Measurements from ENCODE around the gene SLC5A8.
"Not testable (repeated sequence)": the region's sequence is repeated elsewhere in the genome, so short reads cannot be mapped to it uniquely, and the experiment has no call there.

Gene SLC5A8

DNA sequence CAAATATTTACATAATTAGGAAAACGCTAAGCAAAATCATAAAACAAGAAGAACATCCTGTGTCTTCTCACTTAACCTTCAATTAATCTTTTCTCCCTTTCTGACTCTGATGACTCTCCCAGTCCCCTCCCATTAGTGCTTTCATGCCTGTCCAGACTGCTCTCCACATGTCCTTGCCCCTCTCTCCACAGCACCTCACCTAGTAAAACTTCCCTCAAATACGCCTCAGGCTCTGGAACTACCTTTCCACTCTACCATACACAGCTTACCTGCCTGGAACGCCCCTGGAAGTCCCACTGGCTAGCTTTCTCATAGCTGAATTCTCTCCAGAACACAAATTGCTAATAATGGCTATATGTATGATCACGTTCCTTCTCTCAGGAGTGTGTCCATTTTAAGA lies 44.7 kb downstream of the SLC5A8 start:
- Histone ChIP-seq H3K4me3 (IDR thresholded peaks at IDR 0.05; ENCODE audit: insufficient read depth, low read depth, low read length) (no peak overlapping the region), H3K4me2 (no peak overlapping the region), H3K9ac (no peak overlapping the region), H2AFZ (ENCODE audit: low read depth) (no peak overlapping the region), H3K27ac (no peak overlapping the region), H3K36me3 (ENCODE audit: insufficient read depth) (no peaks in the 10 kb centered on the region), H3K79me2 (ENCODE audit: insufficient read depth, low read depth) (no peaks in the 10 kb centered on the region), H3K27me3 (ENCODE audit: insufficient read depth, low read depth) (no peaks in the 10 kb centered on the region), H3K4me1 (ENCODE audit: low read depth, poor library complexity, severe bottlenecking) (no peaks in the 10 kb centered on the region), H4K20me1 (ENCODE audit: insufficient read depth) (no peaks in the 10 kb centered on the region)
- TF ChIP-seq, protein P1, sequence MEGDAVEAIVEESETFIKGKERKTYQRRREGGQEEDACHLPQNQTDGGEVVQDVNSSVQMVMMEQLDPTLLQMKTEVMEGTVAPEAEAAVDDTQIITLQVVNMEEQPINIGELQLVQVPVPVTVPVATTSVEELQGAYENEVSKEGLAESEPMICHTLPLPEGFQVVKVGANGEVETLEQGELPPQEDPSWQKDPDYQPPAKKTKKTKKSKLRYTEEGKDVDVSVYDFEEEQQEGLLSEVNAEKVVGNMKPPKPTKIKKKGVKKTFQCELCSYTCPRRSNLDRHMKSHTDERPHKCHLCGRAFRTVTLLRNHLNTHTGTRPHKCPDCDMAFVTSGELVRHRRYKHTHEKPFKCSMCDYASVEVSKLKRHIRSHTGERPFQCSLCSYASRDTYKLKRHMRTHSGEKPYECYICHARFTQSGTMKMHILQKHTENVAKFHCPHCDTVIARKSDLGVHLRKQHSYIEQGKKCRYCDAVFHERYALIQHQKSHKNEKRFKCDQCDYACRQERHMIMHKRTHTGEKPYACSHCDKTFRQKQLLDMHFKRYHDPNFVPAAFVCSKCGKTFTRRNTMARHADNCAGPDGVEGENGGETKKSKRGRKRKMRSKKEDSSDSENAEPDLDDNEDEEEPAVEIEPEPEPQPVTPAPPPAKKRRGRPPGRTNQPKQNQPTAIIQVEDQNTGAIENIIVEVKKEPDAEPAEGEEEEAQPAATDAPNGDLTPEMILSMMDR (conservative IDR thresholded peaks at IDR 0.05; ENCODE audit: low read depth, low read length): no peak

GRCh38 chr12:101145777-101146431 lies 64.1 kb downstream of the SLC5A8 start:
- not testable (repeated sequence) for H3K9ac ChIP-seq; H3K4me2 ChIP-seq; H3K4me1 ChIP-seq (ENCODE audit: low read depth, poor library complexity, severe bottlenecking); H3K27ac ChIP-seq; H4K20me1 ChIP-seq (ENCODE audit: insufficient read depth); H3K36me3 ChIP-seq (ENCODE audit: insufficient read depth); H3K4me3 ChIP-seq (IDR thresholded peaks at IDR 0.05; ENCODE audit: insufficient read depth, low read depth, low read length); H3K27me3 ChIP-seq (ENCODE audit: insufficient read depth, low read depth); H2AFZ ChIP-seq (ENCODE audit: low read depth); H3K79me2 ChIP-seq (ENCODE audit: insufficient read depth, low read depth)

- Histone ChIP-seq H3K36me3 (ENCODE audit: insufficient read depth) (no peaks in the 10 kb centered on the region), H3K4me1 (ENCODE audit: low read depth, poor library complexity, severe bottlenecking) (no peaks in the 10 kb centered on the region), H4K20me1 (ENCODE audit: insufficient read depth) (no peaks in the 10 kb centered on the region), H3K4me3 (IDR thresholded peaks at IDR 0.05; ENCODE audit: insufficient read depth, low read depth, low read length) (no peak overlapping the region), H3K79me2 (ENCODE audit: insufficient read depth, low read depth) (no peaks in the 10 kb centered on the region), H2AFZ (ENCODE audit: low read depth) (no peak overlapping the region), H3K27ac (no peak overlapping the region), H3K4me2 (no peak overlapping the region), H3K27me3 (ENCODE audit: insufficient read depth, low read depth) (no peaks in the 10 kb centered on the region), H3K9ac (no peak overlapping the region)
- TF ChIP-seq, protein P1 (conservative IDR thresholded peaks at IDR 0.05; ENCODE audit: low read depth, low read length): no peak
Measured at GRCh38 chr12:101127521-101128219, 82.4 kb downstream of the SLC5A8 start.

GRCh38 chr12:101117842-101118241 lies 92.2 kb downstream of the SLC5A8 start:
- Histone ChIP-seq H3K4me1 (ENCODE audit: low read depth, poor library complexity, severe bottlenecking) (no peaks in the 10 kb centered on the region), H4K20me1 (ENCODE audit: insufficient read depth) (no peaks in the 10 kb centered on the region), H3K9ac (no peak overlapping the region), H3K36me3 (ENCODE audit: insufficient read depth) (no peaks in the 10 kb centered on the region), H3K27me3 (ENCODE audit: insufficient read depth, low read depth) (no peaks in the 10 kb centered on the region), H3K4me2 (no peak overlapping the region), H3K27ac (no peak overlapping the region), H3K4me3 (IDR thresholded peaks at IDR 0.05; ENCODE audit: insufficient read depth, low read depth, low read length) (no peak overlapping the region), H3K79me2 (ENCODE audit: insufficient read depth, low read depth) (no peaks in the 10 kb centered on the region), H2AFZ (ENCODE audit: low read depth) (no peak overlapping the region)
- TF ChIP-seq, protein P1 (conservative IDR thresholded peaks at IDR 0.05; ENCODE audit: low read depth, low read length): no peak

GRCh38 chr12:101116911-101117310 lies 93.1 kb downstream of the SLC5A8 start:
- Histone ChIP-seq H3K27me3 (ENCODE audit: insufficient read depth, low read depth) (no peaks in the 10 kb centered on the region), H3K9ac (no peak overlapping the region), H3K4me1 (ENCODE audit: low read depth, poor library complexity, severe bottlenecking) (no peaks in the 10 kb centered on the region), H3K36me3 (ENCODE audit: insufficient read depth) (no peaks in the 10 kb centered on the region), H3K79me2 (ENCODE audit: insufficient read depth, low read depth) (no peaks in the 10 kb centered on the region), H2AFZ (ENCODE audit: low read depth) (no peak overlapping the region), H4K20me1 (ENCODE audit: insufficient read depth) (no peaks in the 10 kb centered on the region), H3K27ac (no peak overlapping the region), H3K4me3 (IDR thresholded peaks at IDR 0.05; ENCODE audit: insufficient read depth, low read depth, low read length) (no peak overlapping the region), H3K4me2 (no peak overlapping the region)
- TF ChIP-seq, protein P1 (conservative IDR thresholded peaks at IDR 0.05; ENCODE audit: low read depth, low read length): no peak
